ENCODE measurements around the gene TRIM29.

The TRIM29 gene

DNA sequence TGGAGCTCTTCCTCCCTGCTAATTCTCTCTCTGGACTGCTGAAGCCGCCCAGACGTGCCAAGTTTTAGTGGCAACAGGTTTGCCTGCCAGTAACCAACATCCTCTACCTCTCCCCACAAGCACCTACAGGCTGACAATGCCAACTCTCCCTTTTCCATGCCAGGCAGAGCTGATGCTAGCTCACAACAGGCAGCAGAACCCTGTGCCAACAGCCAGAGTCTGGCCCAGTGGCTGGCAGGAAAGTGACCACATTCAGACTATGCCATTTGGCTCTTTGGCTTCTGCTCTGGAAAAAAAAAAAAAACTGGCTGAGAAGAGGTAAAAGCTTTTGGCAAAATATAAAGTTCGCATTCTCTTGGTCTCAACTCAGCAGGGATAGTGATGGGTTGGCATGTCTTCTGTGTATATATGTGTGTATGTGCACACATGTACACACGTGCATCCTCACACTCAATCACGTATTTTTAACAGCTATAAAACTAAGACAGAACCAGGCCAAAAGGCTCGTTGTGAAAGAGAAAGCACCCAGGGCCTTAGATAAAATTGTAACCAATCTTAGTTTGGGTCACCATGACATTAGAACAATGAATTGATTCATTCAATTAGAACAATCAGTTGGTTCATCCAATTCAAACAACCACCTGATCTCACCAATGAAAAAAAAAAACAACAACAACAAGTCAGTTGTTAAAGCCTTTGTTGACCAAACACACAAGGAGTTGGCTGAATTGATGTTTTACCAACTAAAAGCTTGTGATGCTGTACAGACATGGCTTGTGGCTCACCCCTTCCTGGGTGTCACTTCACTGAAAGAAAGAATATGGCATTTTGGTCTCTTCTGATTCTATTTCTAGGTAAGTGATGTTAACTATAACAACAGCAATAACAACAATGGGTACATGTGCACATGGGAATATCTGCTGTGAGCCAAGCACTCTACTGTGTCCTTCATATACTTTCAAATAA lies 48.6 kb downstream of the TRIM29 start:
- H3K36me3 ChIP-seq (ENCODE audit: control insufficient read depth, insufficient read depth, low read length) = no peaks in the 10 kb centered on the region
- no peak overlapping the region for H3K9ac ChIP-seq (ENCODE audit: low read length)
- peaks cover 12% of the 10 kb centered on the region for H3K9me3 ChIP-seq (ENCODE audit: control insufficient read depth, insufficient read depth, low read depth, low read length)
- no peak overlapping the region for H3K4me3 ChIP-seq (ENCODE audit: low read depth, low read length)
- H3K27me3 ChIP-seq (ENCODE audit: control insufficient read depth, insufficient read depth, low read length) = no peaks in the 10 kb centered on the region
- no peak overlapping the region for H3K27ac ChIP-seq (ENCODE audit: low read depth, low read length)
- H3K4me1 ChIP-seq (ENCODE audit: control insufficient read depth, insufficient read depth, low read length) = peaks cover 5% of the 10 kb centered on the region

DNA sequence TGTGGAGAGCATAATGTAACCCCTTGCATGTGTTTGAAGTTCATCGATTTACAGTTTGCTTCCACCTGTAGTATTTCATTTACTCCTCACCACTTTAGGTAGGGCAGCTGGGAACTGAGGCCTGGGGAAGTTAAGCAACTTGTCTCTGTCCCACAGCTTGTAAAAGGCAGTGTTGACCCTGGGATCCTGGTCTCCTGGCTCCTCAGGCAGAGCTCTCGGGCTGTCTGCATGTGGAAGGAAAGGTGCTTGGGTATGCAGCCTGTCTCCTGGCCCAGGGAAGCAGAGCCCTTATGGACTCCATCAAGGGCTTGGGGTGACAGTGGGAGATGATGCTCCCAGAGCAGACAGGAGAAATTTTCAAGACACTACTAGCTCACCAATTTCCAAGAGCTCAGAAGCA lies 49.9 kb downstream of the TRIM29 start:
- H3K4me3 ChIP-seq (ENCODE audit: low read depth, low read length) = no peak overlapping the region
- H3K4me1 ChIP-seq (ENCODE audit: control insufficient read depth, insufficient read depth, low read length) = peaks cover 5% of the 10 kb centered on the region
- H3K27ac ChIP-seq (ENCODE audit: low read depth, low read length) = no peak overlapping the region
- H3K9me3 ChIP-seq (ENCODE audit: control insufficient read depth, insufficient read depth, low read depth, low read length) = peaks cover 15% of the 10 kb centered on the region
- no peak overlapping the region for H3K9ac ChIP-seq (ENCODE audit: low read length)
- no peaks in the 10 kb centered on the region for H3K27me3 ChIP-seq (ENCODE audit: control insufficient read depth, insufficient read depth, low read length)
- H3K36me3 ChIP-seq (ENCODE audit: control insufficient read depth, insufficient read depth, low read length) = no peaks in the 10 kb centered on the region

DNA sequence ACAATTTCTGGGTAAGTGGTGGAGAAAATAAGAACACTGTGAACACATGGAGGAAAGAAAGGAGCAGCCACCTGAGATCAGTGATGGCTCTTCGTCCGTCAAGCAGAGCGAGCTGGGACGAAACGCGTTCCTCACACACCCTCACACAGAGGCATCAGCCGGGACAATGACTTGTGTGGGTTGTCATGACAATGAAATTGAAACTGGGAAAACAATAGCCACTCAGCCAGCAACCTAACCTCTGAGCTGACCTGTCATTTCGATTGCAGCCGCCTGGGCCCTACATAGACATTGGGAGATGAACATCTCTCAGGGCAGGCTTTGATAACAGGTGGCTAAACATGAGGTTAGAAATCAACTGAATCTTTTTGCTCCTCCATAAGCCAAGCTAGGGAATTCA lies 51.3 kb downstream of the TRIM29 start:
- H3K27me3 ChIP-seq (ENCODE audit: control insufficient read depth, insufficient read depth, low read length) = no peaks in the 10 kb centered on the region
- no peak overlapping the region for H3K4me3 ChIP-seq (ENCODE audit: low read depth, low read length)
- no peak overlapping the region for H3K27ac ChIP-seq (ENCODE audit: low read depth, low read length)
- H3K36me3 ChIP-seq (ENCODE audit: control insufficient read depth, insufficient read depth, low read length) = no peaks in the 10 kb centered on the region
- H3K9ac ChIP-seq (ENCODE audit: low read length) = no peak overlapping the region
- peaks cover 15% of the 10 kb centered on the region for H3K9me3 ChIP-seq (ENCODE audit: control insufficient read depth, insufficient read depth, low read depth, low read length)
- H3K4me1 ChIP-seq (ENCODE audit: control insufficient read depth, insufficient read depth, low read length) = no peaks in the 10 kb centered on the region

DNA sequence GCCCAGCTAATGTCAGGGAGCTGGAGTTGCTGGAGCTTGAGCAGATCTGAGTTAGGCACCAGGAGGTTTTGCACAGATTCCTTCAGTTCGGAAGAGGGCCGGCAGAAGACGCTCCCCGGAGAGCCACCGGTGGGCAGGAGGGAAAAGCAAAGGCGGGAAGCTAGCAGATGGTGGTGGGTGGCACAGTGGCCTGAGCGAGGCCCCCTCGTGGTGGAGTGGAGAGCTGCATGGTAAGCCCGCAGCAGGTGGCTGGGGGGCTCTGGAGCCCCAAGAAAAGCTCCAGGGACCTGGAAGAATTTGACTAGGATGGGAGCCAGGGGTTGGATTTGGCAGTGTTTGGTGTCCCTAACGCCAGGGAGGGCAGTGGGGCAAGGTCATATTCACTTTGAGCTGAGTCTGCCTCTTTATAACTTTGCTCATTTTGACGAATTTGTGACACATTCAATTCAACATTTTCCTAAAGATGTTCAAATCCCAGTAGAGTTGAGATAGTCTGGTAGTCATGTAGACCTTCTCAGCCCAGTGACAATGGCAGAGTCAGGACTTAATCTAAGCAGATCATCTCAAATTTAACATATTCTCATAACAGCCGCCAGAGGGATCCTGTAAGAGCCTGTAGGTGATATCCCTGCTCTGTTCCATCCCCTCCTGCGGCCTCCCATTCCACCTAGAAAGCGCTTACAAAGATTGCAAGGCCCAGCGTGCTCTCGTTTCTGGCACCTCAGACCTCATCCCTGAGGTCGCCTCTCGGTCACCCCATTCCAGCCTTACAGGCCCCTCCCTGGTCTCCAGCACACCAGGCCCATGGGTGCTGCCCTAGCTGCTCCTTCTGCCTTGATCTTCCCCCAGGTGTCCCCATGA lies 57.9 kb downstream of the TRIM29 start:
- Histone ChIP-seq H3K4me3 (ENCODE audit: low read depth, low read length) (no peak overlapping the region), H3K9ac (ENCODE audit: low read length) (no peak overlapping the region), H3K27ac (ENCODE audit: low read depth, low read length) (no peak overlapping the region), H3K4me1 (ENCODE audit: control insufficient read depth, insufficient read depth, low read length) (no peaks in the 10 kb centered on the region), H3K27me3 (ENCODE audit: control insufficient read depth, insufficient read depth, low read length) (peaks cover 8% of the 10 kb centered on the region; the same call in 1 of the 2 replicates), H3K36me3 (ENCODE audit: control insufficient read depth, insufficient read depth, low read length) (no peaks in the 10 kb centered on the region), H3K9me3 (ENCODE audit: control insufficient read depth, insufficient read depth, low read depth, low read length) (peaks cover 14% of the 10 kb centered on the region)

DNA sequence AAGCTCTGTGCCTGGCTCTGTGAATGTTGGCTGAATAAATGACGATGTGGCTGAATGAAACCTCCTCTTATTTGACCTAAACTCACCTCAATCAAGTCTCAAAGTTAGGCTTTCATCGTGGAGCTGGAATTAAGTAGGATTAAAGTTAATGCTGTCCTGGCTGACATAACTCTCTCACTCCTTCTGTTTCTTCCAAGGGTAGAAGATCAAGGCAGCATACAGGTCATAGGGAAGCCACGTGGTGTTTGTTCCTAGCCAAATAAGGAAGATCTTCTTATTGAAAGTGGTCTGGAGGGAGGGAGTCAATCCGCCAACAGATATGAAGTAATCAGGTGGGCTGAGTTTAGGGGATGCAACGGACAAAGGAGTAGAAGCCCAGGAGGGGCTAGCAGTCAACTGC lies 59.5 kb downstream of the TRIM29 start:
- Histone ChIP-seq H3K4me3 (ENCODE audit: low read depth, low read length) (no peak overlapping the region), H3K4me1 (ENCODE audit: control insufficient read depth, insufficient read depth, low read length) (no peaks in the 10 kb centered on the region), H3K9ac (ENCODE audit: low read length) (no peak overlapping the region), H3K27ac (ENCODE audit: low read depth, low read length) (no peak overlapping the region), H3K9me3 (ENCODE audit: control insufficient read depth, insufficient read depth, low read depth, low read length) (peaks cover 11% of the 10 kb centered on the region), H3K36me3 (ENCODE audit: control insufficient read depth, insufficient read depth, low read length) (no peaks in the 10 kb centered on the region), H3K27me3 (ENCODE audit: control insufficient read depth, insufficient read depth, low read length) (peaks cover 8% of the 10 kb centered on the region; the same call in 1 of the 2 replicates)

DNA sequence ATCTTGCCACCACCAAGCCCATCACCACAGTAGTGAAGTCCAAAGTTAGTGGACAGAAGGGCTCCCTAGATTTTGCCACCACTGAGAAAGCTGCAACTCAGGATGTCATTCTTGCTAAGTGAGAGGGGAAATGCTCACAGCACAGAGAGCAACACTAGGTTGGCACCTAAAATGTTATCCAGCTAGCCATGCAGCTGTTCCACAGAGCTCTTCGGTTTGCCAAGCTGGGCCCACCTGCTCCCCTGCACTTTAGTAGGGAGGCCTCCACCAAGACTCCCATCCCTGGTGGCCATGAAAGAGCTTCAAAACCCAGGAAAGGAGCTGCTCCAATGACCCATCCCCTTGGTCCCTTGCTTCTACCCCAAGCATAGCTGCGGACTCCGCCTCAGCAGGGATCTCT lies 63.8 kb downstream of the TRIM29 start:
- Histone ChIP-seq H3K4me1 (ENCODE audit: control insufficient read depth, insufficient read depth, low read length) (no peaks in the 10 kb centered on the region), H3K36me3 (ENCODE audit: control insufficient read depth, insufficient read depth, low read length) (no peaks in the 10 kb centered on the region), H3K27ac (ENCODE audit: low read depth, low read length) (no peak overlapping the region), H3K9me3 (ENCODE audit: control insufficient read depth, insufficient read depth, low read depth, low read length) (no peaks in the 10 kb centered on the region), H3K4me3 (ENCODE audit: low read depth, low read length) (no peak overlapping the region), H3K9ac (ENCODE audit: low read length) (no peak overlapping the region), H3K27me3 (ENCODE audit: control insufficient read depth, insufficient read depth, low read length) (peaks cover 4% of the 10 kb centered on the region; the same call in 1 of the 2 replicates)

DNA sequence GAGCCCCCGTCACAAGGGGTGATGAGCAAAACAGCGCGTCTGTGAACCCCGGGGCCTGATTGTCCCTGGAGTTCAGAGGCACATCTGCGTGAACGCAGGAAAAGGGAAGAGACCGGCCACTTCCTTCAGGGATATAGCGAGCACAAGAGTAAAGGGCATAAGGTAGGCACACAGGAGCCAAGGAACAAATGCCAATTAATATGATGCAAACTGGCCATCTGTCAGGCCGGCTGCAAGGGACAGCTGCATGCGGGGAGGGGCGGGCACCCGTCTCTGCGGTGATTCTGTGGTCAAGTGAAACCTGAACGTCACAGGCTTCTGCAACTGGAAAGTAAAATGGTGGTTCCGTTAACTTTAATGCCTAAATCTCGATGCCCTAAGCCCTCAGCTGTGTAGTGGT lies 64.7 kb downstream of the TRIM29 start:
- no peaks in the 10 kb centered on the region for H3K36me3 ChIP-seq (ENCODE audit: control insufficient read depth, insufficient read depth, low read length)
- H3K4me3 ChIP-seq (ENCODE audit: low read depth, low read length) = no peak overlapping the region
- no peak overlapping the region for H3K27ac ChIP-seq (ENCODE audit: low read depth, low read length)
- no peaks in the 10 kb centered on the region for H3K27me3 ChIP-seq (ENCODE audit: control insufficient read depth, insufficient read depth, low read length)
- no peaks in the 10 kb centered on the region for H3K4me1 ChIP-seq (ENCODE audit: control insufficient read depth, insufficient read depth, low read length)
- H3K9me3 ChIP-seq (ENCODE audit: control insufficient read depth, insufficient read depth, low read depth, low read length) = no peaks in the 10 kb centered on the region
- H3K9ac ChIP-seq (ENCODE audit: low read length) = no peak overlapping the region

- no peak overlapping the region for H3K27ac ChIP-seq (ENCODE audit: low read depth, low read length)
- peaks cover 5% of the 10 kb centered on the region; the same call in 1 of the 2 replicates for H3K4me1 ChIP-seq (ENCODE audit: control insufficient read depth, insufficient read depth, low read length)
- H3K27me3 ChIP-seq (ENCODE audit: control insufficient read depth, insufficient read depth, low read length) = 0 out of 2 replicates have a peak, but pooled peaks cover 2% of the 10 kb centered on the region
- H3K9me3 ChIP-seq (ENCODE audit: control insufficient read depth, insufficient read depth, low read depth, low read length) = no peaks in the 10 kb centered on the region
- no peak overlapping the region for H3K4me3 ChIP-seq (ENCODE audit: low read depth, low read length)
- H3K36me3 ChIP-seq (ENCODE audit: control insufficient read depth, insufficient read depth, low read length) = no peaks in the 10 kb centered on the region
- H3K9ac ChIP-seq (ENCODE audit: low read length) = no peak overlapping the region
Observed at GRCh38 chr11:120068114-120068573, 69.8 kb downstream of the TRIM29 start.

DNA sequence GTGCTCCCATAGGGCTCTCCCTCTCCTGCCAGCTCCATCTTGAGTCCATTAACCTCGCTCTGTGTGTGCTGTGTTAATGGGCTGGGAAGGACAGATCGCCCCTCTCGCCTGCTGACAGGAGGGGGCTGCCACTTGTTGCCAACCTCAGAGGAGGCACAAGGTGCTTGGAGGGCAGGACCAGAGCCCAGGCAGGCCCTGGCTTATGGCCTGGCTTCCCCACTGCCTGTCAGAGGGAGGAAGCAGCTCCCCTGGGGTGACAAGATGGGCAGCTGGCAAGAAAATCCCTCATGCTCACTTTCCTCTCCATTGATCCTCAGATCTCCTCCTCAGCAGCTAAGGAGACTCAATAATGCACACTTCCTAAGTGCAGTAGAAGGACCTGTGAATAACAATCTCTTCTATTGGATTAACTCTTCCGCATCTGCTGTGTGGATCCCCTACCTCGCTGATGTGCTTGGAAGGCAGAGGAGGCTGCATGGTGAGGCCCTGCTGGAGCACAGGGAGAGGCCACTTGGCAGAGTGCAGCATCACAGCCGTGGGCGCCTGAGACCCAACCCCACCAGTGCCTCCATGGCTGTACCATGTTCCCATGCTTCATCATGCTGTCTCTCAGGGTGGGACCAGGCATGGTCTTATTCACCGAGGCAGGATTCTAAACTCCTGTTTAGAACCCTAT lies 70.3 kb downstream of the TRIM29 start:
- Histone ChIP-seq H3K4me1 (ENCODE audit: control insufficient read depth, insufficient read depth, low read length) (peaks cover 7% of the 10 kb centered on the region), H3K9me3 (ENCODE audit: control insufficient read depth, insufficient read depth, low read depth, low read length) (no peaks in the 10 kb centered on the region), H3K27me3 (ENCODE audit: control insufficient read depth, insufficient read depth, low read length) (0 out of 2 replicates have a peak, but pooled peaks cover 2% of the 10 kb centered on the region), H3K36me3 (ENCODE audit: control insufficient read depth, insufficient read depth, low read length) (no peaks in the 10 kb centered on the region), H3K9ac (ENCODE audit: low read length) (no peak overlapping the region), H3K27ac (ENCODE audit: low read depth, low read length) (no peak overlapping the region), H3K4me3 (ENCODE audit: low read depth, low read length) (no peak overlapping the region)

GRCh38 chr11:120066738-120067437 lies 71.0 kb downstream of the TRIM29 start:
- H3K4me1 ChIP-seq (ENCODE audit: control insufficient read depth, insufficient read depth, low read length) = peaks cover 14% of the 10 kb centered on the region
- 0 out of 2 replicates have a peak, but pooled peaks cover 2% of the 10 kb centered on the region for H3K27me3 ChIP-seq (ENCODE audit: control insufficient read depth, insufficient read depth, low read length)
- H3K27ac ChIP-seq (ENCODE audit: low read depth, low read length) = no peak overlapping the region
- no peaks in the 10 kb centered on the region for H3K36me3 ChIP-seq (ENCODE audit: control insufficient read depth, insufficient read depth, low read length)
- no peaks in the 10 kb centered on the region for H3K9me3 ChIP-seq (ENCODE audit: control insufficient read depth, insufficient read depth, low read depth, low read length)
- H3K4me3 ChIP-seq (ENCODE audit: low read depth, low read length) = no peak overlapping the region
- no peak overlapping the region for H3K9ac ChIP-seq (ENCODE audit: low read length)

All from HUES6 (cell line).